PC-9 (cell line): ENCODE measurements around the gene BCAT1.

Experiments
- EZH2 ChIP-seq: fragments of 200-600 bp; sonication (generic); IDR thresholded peaks from 2 replicates; pipeline ENCODE4 v1.8.0; 2017; ENCODE audit warnings: antibody characterized with exemption, low read depth
- TF ChIP-seq, protein P1 (sequence below): fragments of 200-600 bp; sonication (generic); conservative IDR thresholded peaks from 2 replicates; pipeline ENCODE4 v1.6.1; 2017; ENCODE audit warnings: mixed run types, antibody characterized with exemption, mild to moderate bottlenecking, moderate library complexity

DNA sequence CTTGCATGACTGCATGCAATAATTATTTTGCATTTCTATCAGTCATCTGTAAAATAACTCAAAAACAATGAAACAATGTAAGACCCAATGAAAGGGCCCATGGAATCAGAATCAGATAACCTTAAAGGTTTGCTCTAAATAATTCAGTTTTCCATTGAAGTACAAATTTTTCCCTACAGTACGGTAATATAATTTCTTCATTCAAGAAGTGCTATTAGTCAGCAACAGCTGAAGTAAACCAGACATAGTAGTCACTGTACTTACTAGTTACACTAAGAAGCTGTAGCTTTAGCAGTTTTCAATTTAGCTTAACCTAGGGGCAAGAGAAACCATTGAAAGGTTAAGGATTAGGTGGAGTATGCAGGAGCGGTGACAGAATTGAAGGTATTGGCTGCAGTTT, 43.5 kb downstream of the BCAT1 start:
- TF ChIP-seq, protein P1, sequence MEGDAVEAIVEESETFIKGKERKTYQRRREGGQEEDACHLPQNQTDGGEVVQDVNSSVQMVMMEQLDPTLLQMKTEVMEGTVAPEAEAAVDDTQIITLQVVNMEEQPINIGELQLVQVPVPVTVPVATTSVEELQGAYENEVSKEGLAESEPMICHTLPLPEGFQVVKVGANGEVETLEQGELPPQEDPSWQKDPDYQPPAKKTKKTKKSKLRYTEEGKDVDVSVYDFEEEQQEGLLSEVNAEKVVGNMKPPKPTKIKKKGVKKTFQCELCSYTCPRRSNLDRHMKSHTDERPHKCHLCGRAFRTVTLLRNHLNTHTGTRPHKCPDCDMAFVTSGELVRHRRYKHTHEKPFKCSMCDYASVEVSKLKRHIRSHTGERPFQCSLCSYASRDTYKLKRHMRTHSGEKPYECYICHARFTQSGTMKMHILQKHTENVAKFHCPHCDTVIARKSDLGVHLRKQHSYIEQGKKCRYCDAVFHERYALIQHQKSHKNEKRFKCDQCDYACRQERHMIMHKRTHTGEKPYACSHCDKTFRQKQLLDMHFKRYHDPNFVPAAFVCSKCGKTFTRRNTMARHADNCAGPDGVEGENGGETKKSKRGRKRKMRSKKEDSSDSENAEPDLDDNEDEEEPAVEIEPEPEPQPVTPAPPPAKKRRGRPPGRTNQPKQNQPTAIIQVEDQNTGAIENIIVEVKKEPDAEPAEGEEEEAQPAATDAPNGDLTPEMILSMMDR = no peak
- no peak for TF ChIP-seq EZH2
